BJ (cell line): ENCODE data around the gene TRAF1. TPM values are rescaled to one million over a fixed set of nuclear protein-coding genes. Genes with fewer than 3 reads are reported as not detected.

ENCODE experiments used
- CTCF ChIA-PET: fragments of 350-600 bp; formaldehyde crosslinking; extraction: SDS; loops from one replicate; lab custom pipeline; 2021; ENCODE audit warnings: antibody characterized with exemption, inconsistent platforms; lab: Yijun Ruan, JAX
- POLR2A ChIA-PET: fragments of 300-600 bp; sonication (Branson Sonifier 250); formaldehyde crosslinking; extraction: SDS; loops from one replicate; lab custom pipeline; 2021; ENCODE audit warnings: antibody characterized with exemption; lab: Charles Lee
- DNase-seq: peaks from one replicate; pipeline ENCODE4 v3.0.0-alpha.2; 2011; ENCODE audit warnings: low read depth
- H3K27me3 ChIP-seq: 2 replicates; pipeline ENCODE4 v1.6.0; 2011; ENCODE audit warnings: low read length; ENCODE audit not compliant: control insufficient read depth, insufficient read depth
- H3K36me3 ChIP-seq: 2 replicates; pipeline ENCODE4 v1.5.1; 2011; ENCODE audit warnings: low read length; ENCODE audit not compliant: control insufficient read depth, insufficient read depth
- H3K4me3 ChIP-seq: 2 replicates; pipeline ENCODE4 v1.5.1; 2011; ENCODE audit warnings: low read depth, mild to moderate bottlenecking, control low read depth, low read length
- CTCF ChIP-seq: IDR thresholded peaks from 2 replicates; pipeline ENCODE4 v1.5.1; 2011; ENCODE audit warnings: low read depth, mild to moderate bottlenecking, control low read depth, inconsistent platforms, low read length, moderate library complexity; ENCODE audit not compliant: insufficient read depth
- polyA plus RNA-seq: library from polyadenylated mRNA; depleted of rRNA; stranded (reverse); fragments of >200 nt; gene quantifications from 2 replicates; pipeline ENCODE4 v1.2.3, GENCODE V29; 2011

TRAF1 gene
- polyA plus RNA-seq, 1 experiment: 3.3 TPM

- Histone ChIP-seq H3K27me3 (peaks cover 18% of the 10 kb centered on the region), H3K36me3 (no peaks in the 10 kb centered on the region), H3K4me3 (no peak overlapping the region)
- DNase-seq: no peak
- ChIA-PET POLR2A (no interaction called here), CTCF (no interaction called here)
- no peak for TF ChIP-seq CTCF
These were observed 32.8 kb downstream of the TRAF1 start for GRCh38 chr9:120893611-120894307.

- POLR2A ChIA-PET: no interaction called here
These were observed 33.6 kb downstream of the TRAF1 start for GRCh38 chr9:120892748-120893610.

GRCh38 chr9:120891884-120892747 is 34.5 kb downstream of the TRAF1 start:
- peaks cover 20% of the 10 kb centered on the region for H3K27me3 ChIP-seq
- CTCF ChIA-PET: interaction anchor here (0.7 kb wide), 1 partner anchor 9 kb away, joined by 3 read pairs; no protein-coding TSS in a partner anchor
- POLR2A ChIA-PET: no interaction called here

More at GRCh38 chr9:120892748-120893610, 33.6 kb downstream of the TRAF1 start:
- no peak for TF ChIP-seq CTCF
- Histone ChIP-seq H3K4me3 (no peak overlapping the region), H3K27me3 (peaks cover 20% of the 10 kb centered on the region), H3K36me3 (no peaks in the 10 kb centered on the region)
- DNase-seq: peak; percentile 56
- CTCF ChIA-PET: no interaction called here

GRCh38 chr9:120891245-120891883 is 35.2 kb downstream of the TRAF1 start:
- DNase-seq: no peak
- CTCF ChIA-PET: interaction anchor here (0.7 kb wide), 2 partner anchors 8 to 1940 kb away, joined by 3 to 4 read pairs; no protein-coding TSS in a partner anchor
- Histone ChIP-seq H3K4me3 (no peak overlapping the region), H3K36me3 (no peaks in the 10 kb centered on the region), H3K27me3 (peaks cover 20% of the 10 kb centered on the region)
- TF ChIP-seq CTCF: no peak
- POLR2A ChIA-PET: no interaction called here

More at GRCh38 chr9:120891884-120892747, 34.5 kb downstream of the TRAF1 start:
- H3K4me3 ChIP-seq: no peak overlapping the region
- no peaks in the 10 kb centered on the region for H3K36me3 ChIP-seq
- no peak for DNase-seq
- TF ChIP-seq CTCF: no peak
